Activated naive CD4-positive, alpha-beta T cell treated with anti-CD3 and anti-CD28 coated beads for 36 hours (primary cell): Measurements from ENCODE around the gene SIRT2. TPM values are rescaled to one million over a fixed set of nuclear protein-coding genes. Genes with fewer than 3 reads are reported as not detected.
"Not testable (repeated sequence)": the region's sequence is repeated elsewhere in the genome, so short reads cannot be mapped to it uniquely, and the experiment has no call there.

Experiments used
- CTCF ChIA-PET: fragments of 350-600 bp; sonication (Branson Sonifier 250); formaldehyde crosslinking; loops from one replicate; lab custom pipeline; 2021; ENCODE audit warnings: antibody characterized with exemption; lab: Charles Lee
- DNase-seq: peaks from one replicate; pipeline ENCODE4 v3.0.0-alpha.2; 2020
- H3K27ac Mint-ChIP-seq: one replicate; pipeline ENCODE4 v1.8.0; 2021; ENCODE audit warnings: mild to moderate bottlenecking, mixed read lengths
- H3K27me3 Mint-ChIP-seq: one replicate; pipeline ENCODE4 v1.8.0; 2021; ENCODE audit warnings: low read depth, mixed read lengths
- H3K36me3 Mint-ChIP-seq: one replicate; pipeline ENCODE4 v1.8.0; 2021; ENCODE audit warnings: low read depth, mixed read lengths
- H3K4me1 Mint-ChIP-seq: one replicate; pipeline ENCODE4 v1.8.0; 2021; ENCODE audit warnings: low read depth, mixed read lengths
- H3K4me3 Mint-ChIP-seq: one replicate; pipeline ENCODE4 v1.8.0; 2021; ENCODE audit warnings: mild to moderate bottlenecking, moderate library complexity, mixed read lengths
- H3K9me3 Mint-ChIP-seq: one replicate; pipeline ENCODE4 v1.8.0; 2021; ENCODE audit warnings: mixed read lengths
- intact Hi-C: fragments of 100-400 bp; cut with micrococcal nuclease; formaldehyde crosslinking; loops from one replicate; pipeline ENCODE4 v1.15.1; 2023
- total RNA-seq, 2 experiments: library from RNA; stranded (reverse); gene quantifications; one replicate each; pipeline ENCODE4 v1.2.3, GENCODE V29; 2021

Gene SIRT2
- total RNA-seq = 10 to 100 TPM; 18.2 to 19.6 TPM

GRCh38 chr19:38899447-38900201 is at the start of gene SIRT2, which contains the start of gene NFKBIB:
TSS of gene SIRT2 (minus strand) at chr19:38899618. CDS start at chr19:38899521, 97 bp downstream.
TSS of gene NFKBIB (plus strand) at chr19:38899969. CDS start at chr19:38900033, 64 bp downstream.
- peaks cover 1% of the 10 kb centered on the region for H3K9me3 Mint-ChIP-seq
- DNase-seq = peak; percentile 100
- peak within 1 kb of the TSS; percentile 96 for H3K4me3 Mint-ChIP-seq
- CTCF ChIA-PET = interaction anchor here (0.6 to 3.9 kb wide), 5 partner anchors 12 to 57 kb away, joined by 3 to 22 read pairs (median 5); partner anchors contain the start of genes MRPS12 and SARS2
- peaks cover 41% of the 10 kb centered on the region for H3K4me1 Mint-ChIP-seq
- peak within 1 kb of the TSS; percentile 86 for H3K27ac Mint-ChIP-seq
- intact Hi-C loops = loop anchor here (1.0 to 5.0 kb wide), 8 partner anchors 21 to 563 kb away; partner anchors contain the start of genes ECH1, EIF3K, MRPS12 and PAK4
- peaks cover 25% of the 10 kb centered on the region for H3K36me3 Mint-ChIP-seq
- H3K27me3 Mint-ChIP-seq = no peaks in the 10 kb centered on the region

DNA sequence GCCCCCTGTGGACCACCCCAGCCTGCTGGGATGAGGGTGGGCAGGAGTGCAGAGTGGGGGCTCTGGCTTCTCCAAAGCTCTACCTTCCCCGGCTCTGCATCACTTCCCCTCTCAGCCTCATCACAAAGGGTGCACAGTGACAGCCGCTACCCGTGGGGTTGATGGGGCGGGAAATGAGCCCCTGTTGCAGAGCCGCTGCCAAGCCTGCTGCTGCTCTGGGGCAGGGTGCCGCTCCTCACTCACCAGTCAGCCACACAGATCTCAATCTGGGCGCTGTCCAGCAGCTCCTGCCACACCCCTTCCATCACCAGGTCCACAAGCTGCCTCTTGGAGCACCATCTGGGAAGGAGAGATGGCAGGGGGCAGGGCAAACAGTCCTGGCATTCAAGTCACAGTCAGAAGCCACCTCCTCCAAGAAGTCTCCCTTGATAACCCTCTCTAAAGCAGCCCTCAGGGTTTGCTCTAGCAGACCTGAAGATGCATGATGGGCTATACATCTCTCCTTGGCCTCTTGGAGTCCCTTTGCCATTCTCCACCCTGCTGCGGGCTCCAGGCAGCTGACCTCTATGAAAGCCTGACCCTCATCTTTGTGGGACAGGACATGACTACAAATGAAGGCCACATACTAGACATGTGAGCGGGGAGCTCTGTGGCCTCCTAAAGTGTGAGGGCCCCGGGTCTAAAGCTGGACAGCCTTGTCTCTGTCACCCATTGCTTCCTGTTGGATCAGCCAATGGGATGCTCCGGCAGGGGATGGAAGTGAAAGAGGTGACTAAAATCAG is 47.0 kb upstream of the SIRT2 start:
- Mint-ChIP-seq H3K9me3 (no peaks in the 10 kb centered on the region), H3K4me1 (peaks cover 7% of the 10 kb centered on the region), H3K27me3 (peaks cover 8% of the 10 kb centered on the region), H3K4me3 (no peak overlapping the region), H3K27ac (no peak overlapping the region), H3K36me3 (no peaks in the 10 kb centered on the region)
- no peak for DNase-seq
- CTCF ChIA-PET = interaction anchor here (1.4 kb wide), 1 partner anchor 16 kb away, joined by 3 read pairs; no protein-coding TSS in a partner anchor
- intact Hi-C loops = no loop called here

GRCh38 chr19:38945562-38946228 is 46.3 kb upstream of the SIRT2 start:
- CTCF ChIA-PET = interaction anchor here (1.4 kb wide), 1 partner anchor 17 kb away, joined by 3 read pairs; no protein-coding TSS in a partner anchor
- H3K4me1 Mint-ChIP-seq = peaks cover 9% of the 10 kb centered on the region
- DNase-seq = no peak
- H3K9me3 Mint-ChIP-seq = no peaks in the 10 kb centered on the region
- intact Hi-C loops = no loop called here
- H3K4me3 Mint-ChIP-seq = no peak overlapping the region
- H3K27ac Mint-ChIP-seq = no peak overlapping the region
- no peaks in the 10 kb centered on the region for H3K36me3 Mint-ChIP-seq
- peaks cover 8% of the 10 kb centered on the region for H3K27me3 Mint-ChIP-seq

- CTCF ChIA-PET = interaction anchor here (1.5 kb wide), 1 partner anchor 12 kb away, joined by 5 read pairs; no protein-coding TSS in a partner anchor
- no peak for DNase-seq
- peaks cover 7% of the 10 kb centered on the region for H3K27me3 Mint-ChIP-seq
- no peak overlapping the region for H3K27ac Mint-ChIP-seq
- peaks cover 6% of the 10 kb centered on the region for H3K4me1 Mint-ChIP-seq
- intact Hi-C loops = no loop called here
- H3K4me3 Mint-ChIP-seq = no peak overlapping the region
- H3K9me3 Mint-ChIP-seq = no peaks in the 10 kb centered on the region
- no peaks in the 10 kb centered on the region for H3K36me3 Mint-ChIP-seq
Measured at GRCh38 chr19:38944981-38945506, 45.6 kb upstream of the SIRT2 start.

DNA sequence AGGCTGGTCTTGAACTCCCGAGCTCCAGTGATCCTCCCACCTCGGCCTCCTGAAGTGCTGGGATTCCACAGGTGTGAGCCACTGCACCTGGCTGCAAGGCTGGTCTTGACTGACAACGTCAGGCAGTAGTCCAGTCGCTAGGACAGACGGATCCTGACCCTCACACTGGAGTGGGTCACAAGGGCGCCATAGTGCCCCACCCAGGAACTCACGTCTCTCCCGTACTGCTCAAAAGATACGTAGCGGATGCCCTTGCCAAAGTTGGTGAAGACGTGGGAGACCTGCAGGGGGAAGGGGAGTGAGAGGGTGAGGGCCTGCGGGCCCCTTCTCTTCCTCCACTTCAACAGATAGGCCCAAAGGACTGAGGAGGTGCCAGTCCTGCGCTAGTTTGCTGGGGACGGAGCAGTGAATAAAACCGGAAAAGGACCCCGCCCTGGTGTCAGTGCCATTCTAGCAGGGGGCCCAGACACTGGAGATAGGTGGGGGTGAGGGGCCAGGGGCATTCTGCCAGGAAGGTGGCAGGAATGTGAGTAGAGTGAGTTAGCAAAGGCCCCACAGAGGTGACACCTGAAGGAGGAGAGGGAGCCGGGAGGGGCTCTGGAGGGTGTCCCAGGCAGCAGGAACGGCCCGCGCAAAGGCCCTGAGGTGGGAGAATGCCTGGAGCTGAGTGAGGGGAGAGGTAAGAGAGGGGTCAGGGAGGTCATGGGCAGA is 43.2 kb upstream of the SIRT2 start:
- CTCF ChIA-PET = no interaction called here
- no peaks in the 10 kb centered on the region for H3K9me3 Mint-ChIP-seq
- intact Hi-C loops = no loop called here
- no peak overlapping the region for H3K4me3 Mint-ChIP-seq
- peaks cover 2% of the 10 kb centered on the region for H3K27me3 Mint-ChIP-seq
- no peak for DNase-seq
- no peaks in the 10 kb centered on the region for H3K36me3 Mint-ChIP-seq
- no peak overlapping the region for H3K27ac Mint-ChIP-seq
- H3K4me1 Mint-ChIP-seq = peaks cover 2% of the 10 kb centered on the region

GRCh38 chr19:38941979-38942378 is 42.6 kb upstream of the SIRT2 start:
- no peak overlapping the region for H3K27ac Mint-ChIP-seq
- peaks cover 2% of the 10 kb centered on the region for H3K27me3 Mint-ChIP-seq
- intact Hi-C loops = no loop called here
- CTCF ChIA-PET = no interaction called here
- peaks cover 2% of the 10 kb centered on the region for H3K4me1 Mint-ChIP-seq
- DNase-seq = no peak
- no peak overlapping the region for H3K4me3 Mint-ChIP-seq
- H3K9me3 Mint-ChIP-seq = no peaks in the 10 kb centered on the region
- no peaks in the 10 kb centered on the region for H3K36me3 Mint-ChIP-seq

- H3K4me3 Mint-ChIP-seq, H3K9me3 Mint-ChIP-seq, DNase-seq, intact Hi-C loops, H3K27me3 Mint-ChIP-seq, H3K27ac Mint-ChIP-seq, H3K4me1 Mint-ChIP-seq, H3K36me3 Mint-ChIP-seq: not testable (repeated sequence)
- CTCF ChIA-PET = interaction anchor here (0.6 kb wide), 1 partner anchor 20 kb away, joined by 3 read pairs; no protein-coding TSS in a partner anchor
Measured at GRCh38 chr19:38941466-38941865, 42.0 kb upstream of the SIRT2 start.

GRCh38 chr19:38939957-38940356 is 40.5 kb upstream of the SIRT2 start:
- no peak overlapping the region for H3K27ac Mint-ChIP-seq
- no peak overlapping the region for H3K4me3 Mint-ChIP-seq
- peaks cover 3% of the 10 kb centered on the region for H3K36me3 Mint-ChIP-seq
- peaks cover 2% of the 10 kb centered on the region for H3K4me1 Mint-ChIP-seq
- no peak for DNase-seq
- intact Hi-C loops = no loop called here
- H3K27me3 Mint-ChIP-seq = peaks cover 2% of the 10 kb centered on the region
- peaks cover under 1% of the 10 kb centered on the region for H3K9me3 Mint-ChIP-seq
- CTCF ChIA-PET = interaction anchor here (0.8 kb wide), 2 partner anchors 9 to 13 kb away, joined by 3 to 4 read pairs; partner anchors contain the start of genes MRPS12 and SARS2

DNA sequence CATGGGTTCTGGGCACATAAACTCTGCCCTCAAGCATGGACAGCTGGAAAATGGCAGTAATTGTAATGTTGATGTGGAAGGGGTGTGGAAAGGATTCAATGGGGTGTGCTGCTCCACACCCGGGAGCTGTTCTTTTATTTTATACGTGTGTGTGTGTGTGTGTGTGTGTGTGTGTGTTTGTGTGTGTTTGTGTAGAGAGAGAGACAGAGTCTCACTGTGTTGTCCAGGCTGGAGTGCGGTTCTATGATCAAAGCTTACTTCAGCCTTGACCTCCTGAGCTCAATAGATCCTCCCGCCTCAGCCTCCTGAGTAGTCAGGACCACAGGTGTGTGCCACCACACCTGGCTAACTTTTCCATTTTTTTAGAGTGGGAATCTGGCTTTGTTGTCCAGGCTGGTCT is 34.1 kb upstream of the SIRT2 start:
- Mint-ChIP-seq H3K4me3 (no peak overlapping the region), H3K36me3 (peaks cover 31% of the 10 kb centered on the region), H3K27me3 (no peaks in the 10 kb centered on the region), H3K4me1 (peaks cover 36% of the 10 kb centered on the region), H3K9me3 (peaks cover 4% of the 10 kb centered on the region), H3K27ac (no peak overlapping the region)
- no peak for DNase-seq
- CTCF ChIA-PET = interaction anchor here (0.5 to 1.7 kb wide), 8 partner anchors 11 to 218 kb away, joined by 3 to 5 read pairs (median 4); partner anchors contain the start of gene NFKBIB
- intact Hi-C loops = no loop called here

- peak; percentile 52 for DNase-seq
- Mint-ChIP-seq H3K27ac (no peak overlapping the region), H3K9me3 (peaks cover 4% of the 10 kb centered on the region), H3K27me3 (no peaks in the 10 kb centered on the region), H3K4me1 (peaks cover 41% of the 10 kb centered on the region), H3K4me3 (peak overlapping the region; percentile 39), H3K36me3 (peaks cover 31% of the 10 kb centered on the region)
- CTCF ChIA-PET = interaction anchor here (0.5 to 1.7 kb wide), 10 partner anchors 12 to 354 kb away, joined by 3 to 5 read pairs (median 3); partner anchors contain the start of gene NFKBIB
- intact Hi-C loops = no loop called here
Measured at GRCh38 chr19:38932425-38933179, 33.2 kb upstream of the SIRT2 start.
